HepG2 (cell line): ENCODE measurements around the gene MAN2A1. TPM values are rescaled to one million over a fixed set of nuclear protein-coding genes. Genes with fewer than 3 reads are reported as not detected.

Experiments
- FOSL2 ChIP-seq: sonication (generic); formaldehyde crosslinking; IDR thresholded peaks from 2 replicates; pipeline ENCODE4 v1.4.0; 2020; ENCODE audit warnings: missing genetic modification reagents
- KDM4B ChIP-seq: sonication (generic); formaldehyde crosslinking; IDR thresholded peaks from 2 replicates; pipeline ENCODE4 v1.4.0; 2020; ENCODE audit warnings: missing genetic modification reagents
- MYC ChIP-seq: sonication (generic); formaldehyde crosslinking; IDR thresholded peaks from 2 replicates; pipeline ENCODE4 v1.9.0; 2021; ENCODE audit warnings: missing genetic modification reagents, borderline replicate concordance
- NCOA5 ChIP-seq: sonication (generic); formaldehyde crosslinking; IDR thresholded peaks from 2 replicates; pipeline ENCODE4 v1.4.0; 2020; ENCODE audit warnings: missing genetic modification reagents
- NFKB2 ChIP-seq: sonication (generic); formaldehyde crosslinking; IDR thresholded peaks from 2 replicates; pipeline ENCODE4 v1.4.0; 2020; ENCODE audit warnings: missing genetic modification reagents, borderline replicate concordance
- SRY ChIP-seq: sonication (generic); formaldehyde crosslinking; IDR thresholded peaks from 2 replicates; pipeline ENCODE4 v1.8.0; 2022; ENCODE audit warnings: mild to moderate bottlenecking, missing genetic modification reagents
- TOPORS ChIP-seq: sonication (generic); formaldehyde crosslinking; IDR thresholded peaks from 2 replicates; pipeline ENCODE4 v1.8.0; 2023; ENCODE audit warnings: mild to moderate bottlenecking, missing genetic modification reagents
- TSC22D2 ChIP-seq: sonication (generic); formaldehyde crosslinking; IDR thresholded peaks from 2 replicates; pipeline ENCODE4 v1.5.1; 2020; ENCODE audit warnings: missing genetic modification reagents, mild to moderate bottlenecking, borderline replicate concordance
- ZNF18 ChIP-seq: sonication (generic); formaldehyde crosslinking; IDR thresholded peaks from 2 replicates; pipeline ENCODE4 v1.8.0; 2022; ENCODE audit warnings: mild to moderate bottlenecking, missing genetic modification reagents; ENCODE audit not compliant: insufficient replicate concordance
- ZNF207 ChIP-seq: fragments of 450-650 bp; IDR thresholded peaks from 2 replicates; pipeline ENCODE4 v1.6.1; 2016; ENCODE audit warnings: antibody characterized with exemption, borderline replicate concordance
- ZNF446 ChIP-seq: sonication (generic); formaldehyde crosslinking; IDR thresholded peaks from 2 replicates; pipeline ENCODE4 v1.5.0; 2020; ENCODE audit warnings: mild to moderate bottlenecking, missing genetic modification reagents
- ZNF530 ChIP-seq: sonication (generic); formaldehyde crosslinking; IDR thresholded peaks from 2 replicates; pipeline ENCODE4 v1.5.0; 2020; ENCODE audit warnings: low read depth, mild to moderate bottlenecking, missing genetic modification reagents
- ZNF547 ChIP-seq: sonication (generic); formaldehyde crosslinking; IDR thresholded peaks from 2 replicates; pipeline ENCODE4 v1.5.1; 2020; ENCODE audit warnings: mild to moderate bottlenecking, missing genetic modification reagents
- polyA plus RNA-seq, 8 experiments: library from polyadenylated mRNA; depleted of rRNA in 3 of 8; stranded (reverse) in 7 of 8; unstranded in 1 of 8; fragments of >200 nt; fragmentation: Illumina TruSeq in 4 of 8; extraction: Trizol in 4 of 8; gene quantifications; 2 replicates each; pipeline versions ENCODE4 v1.2.1 to v1.2.3, GENCODE V29; 2011 to 2016; ENCODE audit warnings: low read depth in 4 of 8, missing spikeins in 1 of 8, mixed read lengths in 1 of 8; ENCODE audit not compliant: insufficient read depth in 1 of 8
- total RNA-seq, 5 experiments: library from RNA; depleted of rRNA; stranded (reverse); fragments of >200 nt; fragmentation: Illumina TruSeq; extraction: Trizol; gene quantifications; 2 replicates each; pipeline ENCODE4 v1.2.3, GENCODE V29; 2016; ENCODE audit warnings: low read depth in 1 of 5
- TF ChIP-seq, protein P1 (sequence below): IDR thresholded peaks from 2 replicates; pipeline ENCODE4 v1.6.1; 2016; ENCODE audit warnings: mild to moderate bottlenecking
- TF ChIP-seq, protein P2 (sequence below), 2 experiments: sonication (generic) in 1 of 2; formaldehyde crosslinking in 1 of 2; IDR thresholded peaks; 2 replicates each; pipeline versions ENCODE4 v1.4.0 to v1.6.1; 2016 to 2020; ENCODE audit warnings: borderline replicate concordance in 1 of 2, low read depth in 1 of 2, mild to moderate bottlenecking in 1 of 2, missing genetic modification reagents in 1 of 2
- TF ChIP-seq, protein P3 (sequence below): sonication (generic); formaldehyde crosslinking; IDR thresholded peaks from 2 replicates; pipeline ENCODE4 v1.8.1; 2023; ENCODE audit warnings: missing genetic modification reagents, inconsistent platforms, borderline replicate concordance
- TF ChIP-seq, protein P4 (sequence below): sonication (generic); formaldehyde crosslinking; IDR thresholded peaks from 2 replicates; pipeline ENCODE4 v1.4.0; 2020; ENCODE audit warnings: missing genetic modification reagents, mild to moderate bottlenecking, borderline replicate concordance
- TF ChIP-seq, protein P5 (sequence below): IDR thresholded peaks from 2 replicates; pipeline ENCODE4 v1.6.1; 2012; ENCODE audit warnings: inconsistent platforms

The MAN2A1 gene
- total and polyA plus RNA-seq, 2 of the 13 experiments (the other 11 are each of a cell fraction or from before 2014, with no cell fraction given): 56.2 to 80.5 TPM

DNA sequence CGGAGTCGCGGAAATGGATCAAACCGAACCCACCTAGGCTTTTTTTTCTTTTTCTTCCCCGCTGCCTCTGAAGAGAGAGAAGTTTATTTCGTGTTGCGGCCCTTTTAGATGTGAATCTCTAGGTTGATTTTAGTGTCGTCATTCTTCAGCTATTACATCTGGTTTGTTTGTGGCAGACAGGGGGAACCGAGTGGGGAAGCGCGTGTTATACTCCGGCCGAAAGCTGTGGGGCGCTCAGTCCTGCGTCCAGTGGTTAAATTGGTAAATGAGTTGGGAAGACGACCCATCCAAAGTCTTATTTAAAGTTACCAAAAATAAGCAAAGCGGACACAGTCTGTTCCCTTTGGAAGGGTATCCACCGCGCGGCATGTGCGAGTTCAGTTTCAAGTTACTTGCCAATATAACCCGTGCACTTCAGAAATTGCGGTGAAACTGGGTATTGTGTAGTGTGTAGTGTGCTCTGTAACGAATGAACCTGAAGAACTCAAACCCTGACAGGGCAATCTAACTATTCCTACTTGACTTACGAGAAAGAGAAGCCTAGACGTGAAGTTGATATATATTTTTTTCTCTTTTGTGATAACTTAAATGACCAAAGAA, 1.3 kb downstream of the MAN2A1 start (continued):
- TF ChIP-seq ZNF18 (CRISPR knock-in tag) (peak; percentile 31), TSC22D2 (CRISPR knock-in tag) (0 out of 2 replicates have a peak, but pooled peaks have one; percentile 32), MYC (CRISPR knock-in tag) (peak; percentile 47; the same call in 1 of the 2 replicates), FOSL2 (0 out of 2 replicates have a peak, but pooled peaks have one; percentile 5), NFKB2 (CRISPR knock-in tag) (0 out of 2 replicates have a peak, but pooled peaks have one; percentile 13), TOPORS (CRISPR knock-in tag) (no peak), SRY (no peak), ZNF530 (no peak), ZNF207 (no peak), NCOA5 (CRISPR knock-in tag) (no peak), ZNF547 (CRISPR knock-in tag) (no peak), ZNF446 (no peak), KDM4B (CRISPR knock-in tag) (no peak)
- TF ChIP-seq, protein P1, sequence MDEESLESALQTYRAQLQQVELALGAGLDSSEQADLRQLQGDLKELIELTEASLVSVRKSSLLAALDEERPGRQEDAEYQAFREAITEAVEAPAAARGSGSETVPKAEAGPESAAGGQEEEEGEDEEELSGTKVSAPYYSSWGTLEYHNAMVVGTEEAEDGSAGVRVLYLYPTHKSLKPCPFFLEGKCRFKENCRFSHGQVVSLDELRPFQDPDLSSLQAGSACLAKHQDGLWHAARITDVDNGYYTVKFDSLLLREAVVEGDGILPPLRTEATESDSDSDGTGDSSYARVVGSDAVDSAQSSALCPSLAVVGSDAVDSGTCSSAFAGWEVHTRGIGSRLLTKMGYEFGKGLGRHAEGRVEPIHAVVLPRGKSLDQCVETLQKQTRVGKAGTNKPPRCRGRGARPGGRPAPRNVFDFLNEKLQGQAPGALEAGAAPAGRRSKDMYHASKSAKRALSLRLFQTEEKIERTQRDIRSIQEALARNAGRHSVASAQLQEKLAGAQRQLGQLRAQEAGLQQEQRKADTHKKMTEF (CRISPR knock-in tag): no peak
- TF ChIP-seq, protein P2, sequence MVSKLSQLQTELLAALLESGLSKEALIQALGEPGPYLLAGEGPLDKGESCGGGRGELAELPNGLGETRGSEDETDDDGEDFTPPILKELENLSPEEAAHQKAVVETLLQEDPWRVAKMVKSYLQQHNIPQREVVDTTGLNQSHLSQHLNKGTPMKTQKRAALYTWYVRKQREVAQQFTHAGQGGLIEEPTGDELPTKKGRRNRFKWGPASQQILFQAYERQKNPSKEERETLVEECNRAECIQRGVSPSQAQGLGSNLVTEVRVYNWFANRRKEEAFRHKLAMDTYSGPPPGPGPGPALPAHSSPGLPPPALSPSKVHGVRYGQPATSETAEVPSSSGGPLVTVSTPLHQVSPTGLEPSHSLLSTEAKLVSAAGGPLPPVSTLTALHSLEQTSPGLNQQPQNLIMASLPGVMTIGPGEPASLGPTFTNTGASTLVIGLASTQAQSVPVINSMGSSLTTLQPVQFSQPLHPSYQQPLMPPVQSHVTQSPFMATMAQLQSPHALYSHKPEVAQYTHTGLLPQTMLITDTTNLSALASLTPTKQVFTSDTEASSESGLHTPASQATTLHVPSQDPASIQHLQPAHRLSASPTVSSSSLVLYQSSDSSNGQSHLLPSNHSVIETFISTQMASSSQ (IDR thresholded peaks at IDR 0.05; ENCODE audit: low read depth): no peak
- TF ChIP-seq, protein P2 (CRISPR knock-in tag; IDR thresholded peaks at IDR 0.05; ENCODE audit: borderline replicate concordance): no peak
- TF ChIP-seq, protein P3, sequence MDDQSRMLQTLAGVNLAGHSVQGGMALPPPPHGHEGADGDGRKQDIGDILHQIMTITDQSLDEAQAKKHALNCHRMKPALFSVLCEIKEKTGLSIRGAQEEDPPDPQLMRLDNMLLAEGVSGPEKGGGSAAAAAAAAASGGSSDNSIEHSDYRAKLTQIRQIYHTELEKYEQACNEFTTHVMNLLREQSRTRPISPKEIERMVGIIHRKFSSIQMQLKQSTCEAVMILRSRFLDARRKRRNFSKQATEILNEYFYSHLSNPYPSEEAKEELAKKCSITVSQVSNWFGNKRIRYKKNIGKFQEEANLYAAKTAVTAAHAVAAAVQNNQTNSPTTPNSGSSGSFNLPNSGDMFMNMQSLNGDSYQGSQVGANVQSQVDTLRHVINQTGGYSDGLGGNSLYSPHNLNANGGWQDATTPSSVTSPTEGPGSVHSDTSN (CRISPR knock-in tag): no peak
- TF ChIP-seq, protein P4, sequence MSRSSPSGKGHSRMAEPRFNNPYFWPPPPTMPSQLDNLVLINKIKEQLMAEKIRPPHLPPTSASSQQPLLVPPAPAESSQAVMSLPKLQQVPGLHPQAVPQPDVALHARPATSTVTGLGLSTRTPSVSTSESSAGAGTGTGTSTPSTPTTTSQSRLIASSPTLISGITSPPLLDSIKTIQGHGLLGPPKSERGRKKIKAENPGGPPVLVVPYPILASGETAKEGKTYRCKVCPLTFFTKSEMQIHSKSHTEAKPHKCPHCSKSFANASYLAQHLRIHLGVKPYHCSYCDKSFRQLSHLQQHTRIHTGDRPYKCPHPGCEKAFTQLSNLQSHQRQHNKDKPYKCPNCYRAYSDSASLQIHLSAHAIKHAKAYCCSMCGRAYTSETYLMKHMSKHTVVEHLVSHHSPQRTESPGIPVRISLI (CRISPR knock-in tag): no peak
- TF ChIP-seq, protein P5, sequence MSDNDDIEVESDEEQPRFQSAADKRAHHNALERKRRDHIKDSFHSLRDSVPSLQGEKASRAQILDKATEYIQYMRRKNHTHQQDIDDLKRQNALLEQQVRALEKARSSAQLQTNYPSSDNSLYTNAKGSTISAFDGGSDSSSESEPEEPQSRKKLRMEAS: 0 out of 2 replicates have a peak, but pooled peaks have one; percentile 14
